GM12891 (cell line): ENCODE results near the gene TMC2.
"Not testable (repeated sequence)": the region's sequence is repeated elsewhere in the genome, so short reads cannot be mapped to it uniquely, and the experiment has no call there.

Source experiments
- PAX5 ChIP-seq: IDR thresholded peaks from 2 replicates; pipeline ENCODE4 v1.6.1; 2011; ENCODE audit warnings: low read length, moderate library complexity, mild to moderate bottlenecking; ENCODE audit not compliant: insufficient read depth, severe bottlenecking
- POLR2A ChIP-seq: IDR thresholded peaks from 2 replicates; pipeline ENCODE4 v1.6.1; 2011; ENCODE audit warnings: low read depth, low read length, control low read depth
- POLR2AphosphoS5 ChIP-seq: IDR thresholded peaks from 2 replicates; pipeline ENCODE4 v1.6.1; 2011; ENCODE audit warnings: low read depth, low read length, control low read depth
- POU2F2 ChIP-seq: IDR thresholded peaks from 2 replicates; pipeline ENCODE4 v1.6.1; 2011; ENCODE audit warnings: low read depth, mild to moderate bottlenecking, control low read depth, low read length, moderate library complexity
- SPI1 ChIP-seq: IDR thresholded peaks from 2 replicates; pipeline ENCODE4 v1.6.1; 2011; ENCODE audit warnings: low read depth, low read length, control low read depth
- TAF1 ChIP-seq: IDR thresholded peaks from 2 replicates; pipeline ENCODE4 v1.6.1; 2011; ENCODE audit warnings: low read depth, low read length, control low read depth

- TF ChIP-seq TAF1, POLR2A, POLR2AphosphoS5, PAX5, SPI1, POU2F2: not testable (repeated sequence)
These were observed 13.4 kb upstream of the TMC2 start for GRCh38 chr20:2522826-2523429.
